Left renal cortex interstitium (tissue), 4 donors: ENCODE measurements around the gene GABRR2. TPM values are rescaled to one million over a fixed set of nuclear protein-coding genes. Genes with fewer than 3 reads are reported as not detected.
"Not testable (repeated sequence)": the region's sequence is repeated elsewhere in the genome, so short reads cannot be mapped to it uniquely, and the experiment has no call there.

Source experiments
- DNase-seq, 4 donors: peaks; one replicate each; pipeline ENCODE4 v3.0.0-alpha.2; 2013; ENCODE audit warnings: low read depth in 4 of 4, low spot score in 2 of 4, missing footprints in 1 of 4
- polyA plus RNA-seq, 4 donors: library from polyadenylated mRNA; unstranded; fragments of 120-200 nt; gene quantifications; one replicate each; pipeline ENCODE4 v1.2.1, GENCODE V29; 2013; ENCODE audit not compliant: insufficient read length in 4 of 4

The GABRR2 gene
- polyA plus RNA-seq, 4 donors: 0.93 to 3.3 (median 1.9) TPM

DNA sequence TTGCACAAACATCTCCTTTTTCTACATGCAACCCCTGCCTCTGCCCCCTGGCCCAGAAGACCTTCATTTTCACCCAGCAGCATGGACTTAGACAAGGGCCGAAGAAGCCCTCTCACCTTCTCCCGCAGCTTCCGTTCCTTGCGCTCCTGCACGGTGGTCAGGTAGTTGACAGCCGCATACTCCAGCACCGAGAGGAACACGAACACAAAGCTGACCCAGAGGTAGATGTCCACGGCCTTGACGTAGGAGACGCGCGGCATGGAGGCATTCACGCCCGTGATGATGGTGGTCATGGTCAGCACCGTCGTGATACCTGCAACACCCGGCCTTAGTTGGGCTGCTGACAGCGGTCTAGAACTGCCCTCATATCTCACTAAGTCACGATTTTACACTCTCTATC lies 50.8 kb downstream of the GABRR2 start:
- DNase-seq: no peak

DNA sequence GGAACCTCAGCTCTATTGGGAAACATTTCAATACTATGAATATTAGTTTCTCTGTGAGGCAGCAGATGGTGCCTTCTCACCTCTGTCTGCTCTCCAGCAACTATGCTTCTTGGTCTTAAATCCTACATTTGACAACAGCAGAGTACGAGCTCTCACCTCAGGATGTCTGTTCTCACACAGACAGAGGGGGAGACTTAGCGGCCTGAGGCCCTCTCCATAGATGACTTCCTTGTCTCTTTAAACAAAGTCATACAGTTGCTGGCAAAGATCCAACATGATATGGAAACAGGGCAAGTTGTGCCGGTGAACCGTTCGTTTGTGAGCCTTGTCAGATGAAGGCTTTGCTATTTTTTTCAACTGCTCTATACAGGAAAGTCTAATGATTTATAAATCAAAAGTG lies 54.3 kb downstream of the GABRR2 start:
- no peak for DNase-seq

DNA sequence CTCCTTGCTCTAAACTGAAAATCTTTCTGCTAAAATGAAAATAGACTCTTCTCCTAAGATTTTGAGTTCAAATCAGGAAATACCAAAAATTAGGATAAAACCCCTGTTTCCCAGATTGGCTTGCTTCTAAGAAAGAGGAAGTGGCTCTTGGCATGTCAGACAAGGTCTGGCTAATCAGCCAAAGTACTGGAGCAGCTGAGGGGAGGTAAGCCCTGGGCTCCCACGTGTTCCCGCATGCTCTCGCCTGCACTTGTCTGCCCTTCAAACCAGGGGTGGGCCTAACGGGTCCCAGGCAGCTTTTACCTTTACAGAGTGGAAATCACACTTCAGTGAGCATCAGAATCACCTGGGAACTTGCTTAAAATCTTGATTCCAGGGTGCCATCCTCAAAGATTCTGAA lies 54.8 kb downstream of the GABRR2 start:
- no peak for DNase-seq

DNA sequence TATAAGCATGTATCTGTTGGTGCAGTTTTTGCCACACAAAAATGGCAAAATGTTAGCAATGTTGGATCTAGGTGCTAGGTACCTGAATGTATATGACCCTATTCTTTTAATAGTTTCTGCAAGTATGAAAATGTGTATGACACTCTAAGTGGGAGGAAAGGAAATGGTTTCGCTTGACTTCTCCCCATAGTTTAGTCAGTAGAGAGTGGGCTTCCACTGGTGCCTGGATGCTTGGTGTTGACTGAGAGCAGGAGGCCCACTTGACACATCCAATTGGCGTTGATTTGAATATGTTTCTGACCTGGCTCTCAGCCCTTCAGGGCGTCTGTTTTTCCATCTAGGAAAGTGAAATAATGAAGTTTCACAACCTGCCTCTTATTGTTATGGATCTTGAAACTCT lies 56.2 kb downstream of the GABRR2 start:
- DNase-seq: no peak

DNA sequence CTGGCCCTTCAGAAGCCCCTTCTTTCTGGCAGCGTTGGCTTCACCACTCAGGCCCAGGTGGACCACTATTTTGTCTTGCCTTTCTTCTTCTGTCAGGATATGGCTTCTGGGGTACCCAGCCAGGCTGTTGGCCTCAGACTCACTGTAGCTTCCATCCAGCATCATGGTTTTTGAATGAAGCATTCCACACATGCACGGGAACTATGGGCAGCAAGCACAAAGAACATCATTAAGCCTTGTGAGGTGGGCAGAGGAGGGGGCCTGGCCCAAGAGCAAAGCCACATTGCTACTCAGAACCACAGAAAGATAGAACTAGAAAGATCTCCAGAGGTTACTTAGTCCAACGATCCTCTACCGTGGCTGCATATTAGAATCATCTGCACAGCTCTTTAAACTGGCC lies 57.3 kb downstream of the GABRR2 start:
- DNase-seq: no peak

DNA sequence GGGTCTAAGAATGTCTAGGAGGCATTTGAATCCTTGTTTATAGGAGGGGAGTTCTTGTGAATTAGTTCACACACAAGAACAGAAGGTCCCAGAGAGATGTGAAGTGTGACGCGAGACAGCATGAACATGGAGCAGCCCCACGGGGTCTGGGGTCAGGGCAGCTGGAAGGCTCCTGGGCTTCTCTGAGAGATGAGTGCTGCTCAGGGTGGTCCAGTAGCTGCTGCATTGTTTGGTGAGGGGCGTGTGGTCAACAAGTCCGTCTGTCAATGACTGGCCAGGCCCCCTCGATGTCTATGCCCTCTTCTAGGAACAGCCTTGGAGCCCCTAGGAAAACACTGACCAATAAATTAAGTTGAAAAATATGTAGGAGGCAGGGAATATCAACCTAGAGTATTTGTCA lies 57.8 kb downstream of the GABRR2 start:
- no peak for DNase-seq

DNA sequence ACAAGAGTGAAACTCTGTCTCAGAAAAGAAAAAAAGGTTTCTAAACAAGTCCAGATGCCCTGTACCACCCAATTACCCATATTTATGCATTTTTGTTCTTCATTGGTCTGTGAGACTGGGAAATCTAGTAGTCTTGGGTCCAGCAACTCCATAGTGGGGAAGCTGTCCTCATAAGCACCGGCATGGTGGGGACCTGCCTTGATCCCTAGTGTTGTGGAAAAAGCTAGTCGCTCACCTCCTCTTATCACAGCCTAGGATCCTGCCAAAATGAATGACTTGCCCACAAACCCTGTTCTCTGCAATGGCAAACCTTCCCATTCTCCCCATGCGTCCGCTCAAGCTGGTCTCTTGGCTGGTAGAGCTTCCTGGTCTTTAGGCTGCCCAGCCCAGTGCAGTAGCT lies 59.7 kb downstream of the GABRR2 start:
- DNase-seq: no peak

DNA sequence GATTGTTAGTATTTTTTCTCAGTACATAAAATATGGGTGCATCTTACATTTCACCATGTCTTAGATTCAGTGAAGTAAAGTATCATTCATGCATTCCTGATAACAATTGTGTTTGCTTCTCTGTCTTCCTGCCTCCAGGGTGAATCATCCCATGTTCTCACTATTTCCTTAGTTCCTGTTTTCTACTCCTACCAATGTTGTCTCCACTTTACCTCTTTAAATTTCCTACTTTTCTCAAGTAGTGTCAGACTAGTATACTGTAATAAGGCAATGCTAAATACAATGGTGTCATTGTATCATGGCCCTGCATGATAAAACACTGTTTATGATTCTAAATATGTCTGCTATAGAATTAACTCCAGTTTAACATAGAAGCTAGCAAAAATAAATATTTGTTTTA lies 60.5 kb downstream of the GABRR2 start:
- DNase-seq: no peak

DNA sequence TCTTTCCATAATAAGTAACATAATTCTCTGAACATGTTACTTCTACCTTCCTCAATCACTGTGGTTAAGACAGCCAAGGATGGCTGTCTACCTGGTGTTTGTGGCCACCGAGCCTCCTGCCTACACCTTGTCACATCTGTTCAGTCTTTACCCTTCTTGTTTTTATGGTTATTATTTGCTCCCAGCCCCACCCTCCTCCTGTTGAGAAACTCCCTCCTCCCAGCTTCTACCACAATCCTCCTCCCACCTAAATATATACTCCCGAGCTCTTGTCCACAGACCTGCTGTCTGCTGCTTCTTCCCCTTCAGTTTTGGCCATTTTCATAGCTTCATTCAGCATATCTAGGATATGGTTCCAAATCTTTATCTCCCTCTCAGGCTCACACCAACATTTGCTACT lies 62.2 kb downstream of the GABRR2 start:
- DNase-seq: no peak

DNA sequence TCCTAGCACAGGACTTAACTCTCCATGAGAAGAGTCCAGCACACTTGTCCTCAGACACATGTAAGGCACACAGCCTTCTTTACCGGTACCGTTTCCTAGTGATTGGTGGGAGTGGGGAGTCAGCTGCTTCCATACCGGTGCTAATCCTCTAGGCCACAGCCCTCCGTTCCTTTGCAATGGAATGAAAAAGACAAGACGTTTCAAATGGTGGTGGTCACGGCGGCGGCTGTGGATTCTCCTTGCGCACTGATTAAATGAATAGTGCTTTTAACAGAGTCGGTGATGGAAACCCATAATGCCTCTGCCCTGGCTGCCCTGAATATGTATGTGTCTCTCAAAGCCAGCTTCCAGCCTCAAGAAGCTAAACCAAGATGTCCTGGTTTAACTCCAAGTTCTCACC lies 63.1 kb downstream of the GABRR2 start:
- no peak for DNase-seq

DNA sequence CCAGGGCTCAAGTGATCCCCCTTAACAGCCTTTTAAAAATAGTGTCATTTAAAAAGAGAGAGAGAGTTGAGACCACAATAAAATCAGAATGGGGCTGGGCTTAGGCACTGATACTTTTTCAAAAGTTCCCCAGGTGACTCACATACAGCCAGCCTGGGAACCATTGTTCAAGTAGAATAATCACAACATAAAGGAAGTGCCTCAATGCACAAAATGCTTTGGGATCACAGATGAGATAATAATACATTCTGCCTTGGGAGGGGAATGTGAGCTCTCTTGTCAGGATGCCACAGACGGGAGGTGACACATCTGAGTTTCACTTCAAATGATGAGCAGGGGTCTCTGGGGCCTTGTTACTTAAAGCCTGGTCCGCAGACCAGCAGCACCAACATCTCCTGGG lies 63.9 kb downstream of the GABRR2 start:
- DNase-seq: no peak

DNA sequence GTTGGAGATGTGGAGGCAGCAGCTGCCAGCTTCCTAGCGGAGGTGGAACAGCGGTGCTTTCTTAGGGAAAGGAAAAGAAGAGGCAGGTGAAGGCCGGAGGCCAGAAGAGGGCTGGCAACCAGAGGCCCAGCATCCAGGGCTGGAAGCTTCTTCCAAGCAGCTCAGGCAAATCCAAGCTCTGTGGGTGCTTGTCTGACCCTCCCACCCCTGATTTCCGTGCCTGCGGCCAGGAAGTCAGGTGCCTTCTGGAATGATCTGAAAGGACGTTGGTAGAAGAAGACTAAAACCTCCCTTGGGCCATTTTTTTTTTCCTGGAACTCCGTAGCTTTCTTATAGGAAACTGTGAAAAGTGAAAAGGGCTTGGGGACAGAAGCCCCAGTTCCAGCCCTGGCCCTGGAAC lies 64.9 kb downstream of the GABRR2 start:
- no peak for DNase-seq

DNA sequence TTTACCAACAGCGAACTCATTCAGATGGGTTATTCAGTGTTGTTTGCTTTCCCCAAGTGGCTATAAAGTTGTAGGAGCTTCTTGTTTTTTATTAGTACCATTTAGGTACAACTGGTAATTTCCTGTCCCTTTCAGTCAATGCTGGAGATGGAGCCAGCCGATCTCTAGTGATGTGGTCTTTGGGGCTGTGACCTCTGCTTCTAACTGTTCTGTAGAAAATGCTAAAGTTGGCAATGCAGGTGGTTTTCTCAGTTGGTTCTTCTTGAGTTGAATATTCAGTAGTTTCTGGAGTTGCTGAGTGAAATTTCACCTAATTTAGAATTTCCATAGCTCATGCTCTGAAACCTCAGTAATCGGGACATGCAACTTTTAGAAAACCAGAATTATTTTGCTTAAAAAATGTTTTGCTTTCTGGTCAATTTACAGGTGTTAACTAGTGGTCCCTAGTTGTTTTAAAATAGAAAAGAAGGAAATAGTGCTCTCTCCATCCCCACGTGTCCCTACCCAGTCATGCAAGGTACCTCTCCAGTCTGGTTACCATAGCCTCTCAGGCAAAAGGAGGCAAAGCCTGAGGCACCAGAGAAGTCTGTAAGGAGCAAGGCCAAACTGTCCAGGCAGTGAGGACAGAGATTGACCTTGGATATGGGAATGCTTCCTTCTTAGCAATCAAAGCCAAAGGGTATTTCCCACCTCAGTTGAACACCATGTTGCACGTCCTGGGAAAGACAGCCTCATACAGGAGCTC lies 70.7 kb downstream of the GABRR2 start:
- no peak for DNase-seq

DNA sequence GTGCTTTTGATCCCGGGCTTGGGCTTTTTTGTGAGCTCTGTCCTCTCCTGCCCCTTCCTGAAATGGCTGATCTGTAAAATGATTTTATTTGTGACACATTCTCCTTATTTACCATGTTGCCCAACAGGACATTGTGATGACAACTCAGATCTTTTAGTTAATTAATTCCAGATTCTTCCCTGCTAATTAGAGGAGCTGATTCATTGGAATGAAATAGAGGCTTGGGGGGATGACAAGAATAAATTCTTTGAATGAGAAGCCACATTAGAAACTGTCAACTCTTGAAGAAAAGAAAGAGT lies 71.8 kb downstream of the GABRR2 start:
- no peak for DNase-seq

DNA sequence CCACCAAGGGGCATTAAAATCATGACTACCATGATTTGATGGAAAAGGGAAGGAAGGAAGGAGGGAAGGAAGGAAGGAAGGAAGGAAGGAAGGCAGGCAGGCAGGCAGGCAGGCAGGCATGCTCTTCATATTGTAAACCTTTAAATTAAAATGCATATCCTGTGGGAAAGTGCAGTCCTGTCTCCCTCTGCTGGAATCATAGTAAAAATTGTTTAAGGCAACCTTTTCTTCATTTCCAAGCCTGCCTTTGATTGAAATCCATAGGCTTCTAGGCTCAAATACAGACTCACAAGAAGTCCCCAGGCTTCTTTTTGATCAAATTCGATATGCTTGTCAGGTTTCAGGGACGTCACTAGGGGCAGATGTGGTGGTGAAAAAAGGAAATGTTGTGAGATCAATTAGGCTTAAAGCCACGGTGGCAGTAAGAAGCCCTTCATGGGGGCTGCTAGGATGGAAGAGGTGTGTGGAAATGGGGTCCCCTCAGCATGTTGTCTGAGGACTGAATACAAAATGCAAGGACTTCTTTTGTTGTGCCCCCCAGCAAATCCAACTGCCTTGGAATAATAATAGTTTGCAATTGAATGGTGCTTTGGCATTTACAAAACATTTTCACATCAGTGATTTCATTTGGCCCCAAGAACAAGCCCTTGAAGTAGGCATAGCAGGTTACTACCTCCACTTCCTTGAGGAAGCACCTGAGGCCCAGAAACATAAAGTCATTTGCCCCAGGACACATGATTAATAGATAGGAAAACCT lies 72.3 kb downstream of the GABRR2 start:
- peak in 1 of 4 donors; percentile 49 for DNase-seq

DNA sequence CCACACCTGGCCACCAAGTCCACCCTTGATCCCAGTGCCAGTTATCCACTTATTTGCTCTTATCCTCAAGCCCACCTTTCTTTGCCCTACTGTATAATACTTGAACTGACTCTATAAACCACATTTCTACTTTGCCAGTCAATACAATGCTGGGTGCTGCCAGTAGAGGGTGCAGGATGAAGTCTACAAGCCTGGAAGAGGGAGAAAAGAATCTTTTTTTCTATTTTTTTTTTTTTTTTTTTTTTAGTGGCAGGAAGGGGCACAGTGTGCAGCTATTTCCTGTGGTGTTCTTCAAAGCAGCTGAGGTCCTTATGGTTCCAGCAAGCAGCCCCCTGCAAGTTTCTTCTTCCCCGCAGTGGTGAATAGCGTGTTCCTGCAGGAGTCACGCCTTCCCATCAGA lies 75.8 kb downstream of the GABRR2 start:
- DNase-seq: no peak

DNA sequence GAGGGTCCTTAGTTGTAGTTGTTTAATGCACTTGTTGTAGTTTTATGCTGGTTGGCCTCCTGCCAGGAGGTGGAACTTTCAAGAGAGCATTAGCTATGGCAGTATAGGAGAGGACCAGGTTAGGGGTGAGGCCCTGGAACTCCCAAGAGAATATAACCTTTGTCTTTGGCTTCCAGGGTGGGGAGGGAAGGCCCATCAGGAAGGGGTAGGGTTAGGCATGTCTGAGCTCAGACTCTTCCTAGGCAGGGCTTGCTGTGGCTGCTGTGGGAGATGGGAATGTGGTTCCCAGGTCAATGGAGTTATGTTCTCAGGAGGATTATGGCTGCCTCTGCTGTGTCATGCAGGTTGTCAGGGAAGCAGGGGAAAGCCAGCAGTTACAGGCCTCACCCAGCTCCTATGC lies 77.9 kb downstream of the GABRR2 start:
- no peak for DNase-seq

DNA sequence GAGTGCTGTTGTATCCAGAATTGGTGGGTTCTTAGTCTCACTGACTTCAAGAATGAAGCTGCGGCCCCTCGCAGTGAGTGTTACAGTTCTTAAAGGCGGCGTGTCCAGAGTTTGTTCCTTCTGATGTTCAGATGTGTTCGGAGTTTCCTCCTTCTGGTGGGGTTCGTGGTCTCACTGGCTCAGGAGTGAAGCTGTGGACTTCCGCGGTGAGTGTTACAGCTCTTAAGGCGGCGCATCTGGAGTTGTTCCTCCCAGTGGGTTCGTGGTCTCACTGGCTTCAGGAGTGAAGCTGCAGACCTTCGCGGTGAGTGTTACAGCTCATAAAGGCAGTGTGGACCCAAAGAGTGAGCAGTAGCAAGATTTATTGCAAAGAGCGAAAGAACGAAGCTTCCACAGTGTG lies 81.5 kb downstream of the GABRR2 start:
- DNase-seq: not testable (repeated sequence)

DNA sequence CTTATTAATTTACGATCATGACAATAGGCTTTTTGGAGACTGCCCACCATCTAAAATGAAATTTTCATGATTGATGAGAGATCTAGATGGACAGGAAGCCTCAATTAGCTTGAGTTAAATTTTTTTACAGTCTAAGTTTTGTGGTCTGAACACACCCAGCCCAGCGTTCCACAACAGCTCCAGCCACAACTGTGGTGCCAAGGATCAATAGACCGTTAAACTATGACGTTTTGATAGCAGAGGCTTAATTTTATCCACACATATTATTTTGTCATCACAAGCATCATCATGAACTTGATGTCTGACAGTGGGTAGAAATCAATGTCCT lies 92.4 kb downstream of the GABRR2 start:
- no peak for DNase-seq

DNA sequence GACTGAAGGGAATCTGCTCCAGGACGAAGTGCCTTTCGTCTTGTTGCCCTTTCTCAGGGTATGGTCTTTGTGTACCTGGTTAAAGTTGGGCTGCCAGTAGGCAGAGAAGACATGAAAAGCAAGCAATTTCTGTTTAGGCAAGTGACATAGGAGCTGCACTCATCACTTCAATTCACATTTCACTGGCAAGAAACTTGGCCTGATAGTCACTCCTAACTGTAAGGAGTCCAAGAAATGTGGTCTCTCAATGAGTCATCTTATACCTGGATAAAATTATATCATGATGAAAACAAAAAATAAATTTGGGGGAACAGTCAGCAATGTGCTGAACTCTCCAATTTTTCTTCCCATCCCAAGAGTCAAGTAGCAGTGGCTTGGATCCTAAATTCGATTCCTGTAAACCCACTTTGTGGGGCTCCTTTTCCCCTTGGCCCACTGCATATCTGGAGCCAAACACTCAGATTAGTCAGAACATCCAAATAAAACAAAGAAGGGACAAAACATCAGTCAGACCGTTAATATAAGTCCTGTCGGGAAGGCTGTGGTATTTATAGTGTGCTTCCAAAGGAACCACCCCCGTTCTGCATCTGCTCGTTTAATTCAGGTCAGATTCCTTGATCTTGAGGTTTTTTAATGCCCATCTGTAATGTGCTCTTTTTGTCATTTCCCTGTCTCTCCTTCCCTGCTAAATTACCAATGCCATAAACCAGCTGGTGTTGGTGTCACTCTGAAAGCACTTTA lies 93.0 kb downstream of the GABRR2 start:
- DNase-seq: no peak

DNA sequence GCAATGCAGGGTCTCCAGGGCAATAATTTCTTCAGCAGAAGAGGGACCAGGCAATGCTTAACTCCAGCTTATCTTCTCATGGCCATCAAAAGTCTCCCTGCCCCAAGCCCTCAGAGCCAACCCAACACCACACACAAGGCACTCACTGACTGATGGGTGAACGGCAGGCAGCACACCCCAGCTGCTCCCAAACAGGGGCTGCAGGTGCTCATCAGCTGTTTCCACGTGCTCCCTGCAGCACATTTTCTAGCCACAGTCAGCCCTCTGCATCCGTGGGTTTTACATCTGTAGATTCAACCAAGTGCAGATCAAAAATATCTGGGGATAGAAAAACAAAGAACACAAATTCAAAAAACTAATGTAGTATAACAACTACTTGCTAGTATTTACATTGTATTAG lies 94.0 kb downstream of the GABRR2 start:
- no peak for DNase-seq

DNA sequence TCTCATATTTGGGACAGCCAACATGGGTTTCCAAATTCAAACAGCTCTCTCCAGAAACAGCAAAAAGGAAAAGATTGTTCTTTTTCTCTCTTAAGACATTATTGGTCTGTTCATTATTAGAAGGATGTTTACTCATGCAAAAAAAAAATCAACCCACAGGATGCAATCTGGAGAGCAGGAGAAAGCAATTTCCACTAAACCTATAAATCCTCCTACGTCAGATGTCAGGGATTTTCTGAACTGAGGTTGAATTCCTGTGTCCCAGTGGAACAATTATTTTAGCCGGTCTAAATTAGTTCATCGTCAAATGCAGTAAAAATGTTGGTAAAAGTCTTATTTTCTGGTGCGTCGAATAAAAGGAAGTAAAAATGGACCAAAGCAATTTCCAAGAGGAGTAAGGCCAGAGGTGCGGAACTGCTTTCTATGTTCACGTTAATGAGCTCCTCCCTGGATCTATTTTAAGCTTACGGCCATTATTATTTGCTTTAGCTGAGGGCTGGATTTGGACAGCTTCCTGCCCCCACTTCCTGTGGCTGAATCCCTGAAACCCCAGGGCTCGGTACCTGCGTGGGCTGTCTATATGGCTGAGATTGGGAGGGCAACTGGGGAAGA lies 97.7 kb downstream of the GABRR2 start, which contains the start of gene GABRR1:
Gene GABRR1, minus strand, starts transcription at position 60 of the 612 bp plus-strand sequence. Its CDS starts 36 bp downstream, at position 24.
- peak in 1 of 4 donors; percentile 20 for DNase-seq
